ENCODE data around the gene SCAF4. TPM values are rescaled to one million over a fixed set of nuclear protein-coding genes. Genes with fewer than 3 reads are reported as not detected.
"Not testable (repeated sequence)": the region's sequence is repeated elsewhere in the genome, so short reads cannot be mapped to it uniquely, and the experiment has no call there.

The SCAF4 gene
- polyA plus RNA-seq, 1 donor from 2014 or later, result 49.9 TPM

- H3K27ac Mint-ChIP-seq, result no peak overlapping the region
- H3K27me3 Mint-ChIP-seq, result no peaks in the 10 kb centered on the region
- H3K4me3 Mint-ChIP-seq, result no peak overlapping the region
- peaks cover 0 to 3% (median 2%) of the 10 kb centered on the region in 3 donors for H3K4me1 Mint-ChIP-seq
- H3K36me3 Mint-ChIP-seq, result peaks cover 6% of the 10 kb centered on the region
- H3K9me3 Mint-ChIP-seq, result no peaks in the 10 kb centered on the region
Measured at GRCh38 chr21:31753949-31754707, 22.2 kb upstream of the SCAF4 start.

- Mint-ChIP-seq H3K27me3 (no peaks in the 10 kb centered on the region), H3K36me3 (peaks cover 6% of the 10 kb centered on the region), H3K9me3 (no peaks in the 10 kb centered on the region), H3K27ac (peak overlapping the region in 1 of 3 donors; percentile 51), H3K4me3 (no peak overlapping the region), H3K4me1 (peaks cover 0 to 3% (median 3%) of the 10 kb centered on the region in 3 donors)
Measured at GRCh38 chr21:31752967-31753366, 21.0 kb upstream of the SCAF4 start.

- Mint-ChIP-seq H3K36me3 (peaks cover 6% of the 10 kb centered on the region), H3K27me3 (no peaks in the 10 kb centered on the region), H3K9me3 (no peaks in the 10 kb centered on the region), H3K4me1 (peaks cover 0 to 6% (median 5%) of the 10 kb centered on the region in 3 donors), H3K27ac (peak overlapping the region in 1 of 3 donors; percentile 51), H3K4me3 (no peak overlapping the region)
Measured at GRCh38 chr21:31752352-31752751, 20.4 kb upstream of the SCAF4 start.

GRCh38 chr21:31750843-31751242 lies 18.9 kb upstream of the SCAF4 start:
- no peak overlapping the region for H3K27ac Mint-ChIP-seq
- H3K4me1 Mint-ChIP-seq, result peaks cover 0 to 11% (median 6%) of the 10 kb centered on the region in 3 donors
- H3K36me3 Mint-ChIP-seq, result peaks cover 9% of the 10 kb centered on the region
- H3K27me3 Mint-ChIP-seq, result no peaks in the 10 kb centered on the region
- peaks cover 0 to 7% (median 3%) of the 10 kb centered on the region in 3 donors for H3K9me3 Mint-ChIP-seq
- H3K4me3 Mint-ChIP-seq, result no peak overlapping the region

GRCh38 chr21:31744182-31744800 lies 12.4 kb upstream of the SCAF4 start:
- H3K36me3 Mint-ChIP-seq, result peaks cover 5% of the 10 kb centered on the region
- no peaks in the 10 kb centered on the region for H3K27me3 Mint-ChIP-seq
- no peak overlapping the region for H3K27ac Mint-ChIP-seq
- H3K4me3 Mint-ChIP-seq, result peak overlapping the region in 2 of 4 donors; percentile 46 to 72
- H3K4me1 Mint-ChIP-seq, result peaks cover 23 to 30% (median 27%) of the 10 kb centered on the region in 3 donors
- H3K9me3 Mint-ChIP-seq, result peaks cover 0 to 8% (median 7%) of the 10 kb centered on the region in 3 donors

GRCh38 chr21:31743712-31744111 lies 11.8 kb upstream of the SCAF4 start:
- Mint-ChIP-seq H3K27ac (no peak overlapping the region), H3K4me3 (no peak overlapping the region), H3K4me1 (peaks cover 23 to 30% (median 27%) of the 10 kb centered on the region in 3 donors)

GRCh38 chr21:31741116-31741515 lies 9.2 kb upstream of the SCAF4 start:
- H3K4me3 Mint-ChIP-seq, result no peak overlapping the region
- peaks cover 30 to 36% (median 35%) of the 10 kb centered on the region in 3 donors for H3K4me1 Mint-ChIP-seq
- H3K27ac Mint-ChIP-seq, result no peak overlapping the region
- H3K36me3 Mint-ChIP-seq, result peaks cover 9% of the 10 kb centered on the region
- H3K27me3 Mint-ChIP-seq, result no peaks in the 10 kb centered on the region
- peaks cover 0 to 8% (median 3%) of the 10 kb centered on the region in 3 donors for H3K9me3 Mint-ChIP-seq

More at GRCh38 chr21:31743712-31744111, 11.8 kb upstream of the SCAF4 start:
- peaks cover 0 to 8% (median 7%) of the 10 kb centered on the region in 3 donors for H3K9me3 Mint-ChIP-seq
- peaks cover 5% of the 10 kb centered on the region for H3K36me3 Mint-ChIP-seq
- H3K27me3 Mint-ChIP-seq, result no peaks in the 10 kb centered on the region

- not testable (repeated sequence) for H3K9me3 Mint-ChIP-seq, H3K36me3 Mint-ChIP-seq, H3K27me3 Mint-ChIP-seq, H3K4me3 Mint-ChIP-seq
- peak overlapping the region in 1 of 3 donors; percentile 31 for H3K27ac Mint-ChIP-seq
- peaks cover 26 to 31% (median 30%) of the 10 kb centered on the region in 3 donors for H3K4me1 Mint-ChIP-seq
Measured at GRCh38 chr21:31737586-31738397, 5.9 kb upstream of the SCAF4 start.

- Mint-ChIP-seq H3K27me3 (no peaks in the 10 kb centered on the region), H3K4me3 (peak overlapping the region in 3 of 4 donors; percentile 13 to 81 (median 22)), H3K27ac (peak overlapping the region in 2 of 3 donors; percentile 48 to 91), H3K9me3 (no peaks in the 10 kb centered on the region), H3K4me1 (peaks cover 26 to 30% (median 29%) of the 10 kb centered on the region in 3 donors), H3K36me3 (peaks cover 9% of the 10 kb centered on the region)
Measured at GRCh38 chr21:31735511-31735992, 3.6 kb upstream of the SCAF4 start.

- Mint-ChIP-seq H3K4me3 (no peak overlapping the region), H3K27me3 (no peaks in the 10 kb centered on the region), H3K36me3 (peaks cover 9% of the 10 kb centered on the region), H3K9me3 (no peaks in the 10 kb centered on the region), H3K4me1 (peaks cover 21 to 32% (median 29%) of the 10 kb centered on the region in 3 donors), H3K27ac (no peak overlapping the region)
Measured at GRCh38 chr21:31733551-31734149, 1.7 kb upstream of the SCAF4 start.

- Mint-ChIP-seq H3K27me3 (no peaks in the 10 kb centered on the region), H3K9me3 (no peaks in the 10 kb centered on the region), H3K36me3 (peaks cover 9% of the 10 kb centered on the region), H3K4me1 (peaks cover 21 to 32% (median 29%) of the 10 kb centered on the region in 3 donors), H3K4me3 (no peak overlapping the region), H3K27ac (no peak overlapping the region)
Measured at GRCh38 chr21:31732597-31733550, 956 bp upstream of the SCAF4 start.

- no peaks in the 10 kb centered on the region for H3K27me3 Mint-ChIP-seq
- H3K9me3 Mint-ChIP-seq, result no peaks in the 10 kb centered on the region
- H3K36me3 Mint-ChIP-seq, result peaks cover 5% of the 10 kb centered on the region
- peak overlapping the region in 2 of 3 donors; percentile 73 to 88 for H3K27ac Mint-ChIP-seq
- H3K4me3 Mint-ChIP-seq, result peak overlapping the region in 3 of 4 donors; percentile 88 to 95 (median 92)
- H3K4me1 Mint-ChIP-seq, result peaks cover 14 to 25% (median 24%) of the 10 kb centered on the region in 3 donors
Measured at GRCh38 chr21:31731056-31731856, 662 bp downstream of the SCAF4 start.

- H3K27ac Mint-ChIP-seq, result peak overlapping the region in 2 of 3 donors; percentile 73 to 75
- H3K36me3 Mint-ChIP-seq, result peaks cover 5% of the 10 kb centered on the region
- H3K4me1 Mint-ChIP-seq, result peaks cover 9 to 19% (median 19%) of the 10 kb centered on the region in 3 donors
- peak overlapping the region in 2 of 4 donors; percentile 88 to 95 for H3K4me3 Mint-ChIP-seq
- H3K9me3 Mint-ChIP-seq, result no peaks in the 10 kb centered on the region
- no peaks in the 10 kb centered on the region for H3K27me3 Mint-ChIP-seq
Measured at GRCh38 chr21:31730712-31731055, 1.2 kb downstream of the SCAF4 start.

Measured in IgD-negative memory B cell (primary cell).